ENCODE results near the gene METTL24.

Gene METTL24, protein sequence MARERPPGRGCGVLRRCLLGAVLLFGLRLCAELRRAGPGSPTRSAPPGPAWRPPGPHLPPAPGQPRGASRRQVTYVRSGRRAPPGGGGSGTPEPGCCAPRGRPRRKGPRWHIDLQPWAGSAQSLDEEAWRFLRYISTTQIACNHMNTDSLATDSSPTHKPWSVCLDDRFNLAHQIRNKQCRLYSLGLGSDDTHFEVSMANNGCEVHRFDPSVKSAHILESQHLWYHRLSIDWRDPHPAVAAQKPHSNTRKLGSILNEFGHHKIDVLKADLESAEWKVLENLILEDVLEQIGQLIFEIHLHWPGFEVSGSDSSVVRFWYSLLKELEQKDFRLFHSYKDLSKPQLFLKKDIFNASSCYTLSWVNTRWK

GRCh38 chr6:110357664-110358552, at the start of gene METTL24:
Gene METTL24 (minus strand): TSS chr6:110358349. CDS start chr6:110358272, 77 bp downstream.
- TF ChIP-seq SNAI2 (CRISPR knock-in tag; IDR thresholded peaks at IDR 0.05), result no peak
- no peak for TF ChIP-seq ZNF565 (CRISPR knock-in tag; conservative IDR thresholded peaks at IDR 0.05; ENCODE audit: low read depth)
- TF ChIP-seq, protein P1, sequence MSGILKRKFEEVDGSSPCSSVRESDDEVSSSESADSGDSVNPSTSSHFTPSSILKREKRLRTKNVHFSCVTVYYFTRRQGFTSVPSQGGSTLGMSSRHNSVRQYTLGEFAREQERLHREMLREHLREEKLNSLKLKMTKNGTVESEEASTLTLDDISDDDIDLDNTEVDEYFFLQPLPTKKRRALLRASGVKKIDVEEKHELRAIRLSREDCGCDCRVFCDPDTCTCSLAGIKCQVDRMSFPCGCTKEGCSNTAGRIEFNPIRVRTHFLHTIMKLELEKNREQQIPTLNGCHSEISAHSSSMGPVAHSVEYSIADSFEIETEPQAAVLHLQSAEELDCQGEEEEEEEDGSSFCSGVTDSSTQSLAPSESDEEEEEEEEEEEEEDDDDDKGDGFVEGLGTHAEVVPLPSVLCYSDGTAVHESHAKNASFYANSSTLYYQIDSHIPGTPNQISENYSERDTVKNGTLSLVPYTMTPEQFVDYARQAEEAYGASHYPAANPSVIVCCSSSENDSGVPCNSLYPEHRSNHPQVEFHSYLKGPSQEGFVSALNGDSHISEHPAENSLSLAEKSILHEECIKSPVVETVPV (CRISPR knock-in tag; IDR thresholded peaks at IDR 0.05), result no peak
- no peak for TF ChIP-seq ZFP30 (CRISPR knock-in tag; IDR thresholded peaks at IDR 0.05)
- TF ChIP-seq OSR1 (CRISPR knock-in tag; IDR thresholded peaks at IDR 0.05), result no peak
- TF ChIP-seq TSHZ2 (CRISPR knock-in tag; IDR thresholded peaks at IDR 0.05), result no peak
- ATAC-seq, result peak; percentile 77

GRCh38 chr6:110404607-110405006, 46.5 kb upstream of the METTL24 start:
- ATAC-seq, result no peak
- no peak for TF ChIP-seq GLIS3 (CRISPR knock-in tag; IDR thresholded peaks at IDR 0.05)
- no peak for TF ChIP-seq CSDC2 (CRISPR knock-in tag; IDR thresholded peaks at IDR 0.05)
- no peak for TF ChIP-seq ZNF8 (CRISPR knock-in tag; IDR thresholded peaks at IDR 0.05)
- no peak for TF ChIP-seq RARB (CRISPR knock-in tag; IDR thresholded peaks at IDR 0.05)
- TF ChIP-seq TSHZ2 (CRISPR knock-in tag; IDR thresholded peaks at IDR 0.05), result no peak
- TF ChIP-seq, protein P2, sequence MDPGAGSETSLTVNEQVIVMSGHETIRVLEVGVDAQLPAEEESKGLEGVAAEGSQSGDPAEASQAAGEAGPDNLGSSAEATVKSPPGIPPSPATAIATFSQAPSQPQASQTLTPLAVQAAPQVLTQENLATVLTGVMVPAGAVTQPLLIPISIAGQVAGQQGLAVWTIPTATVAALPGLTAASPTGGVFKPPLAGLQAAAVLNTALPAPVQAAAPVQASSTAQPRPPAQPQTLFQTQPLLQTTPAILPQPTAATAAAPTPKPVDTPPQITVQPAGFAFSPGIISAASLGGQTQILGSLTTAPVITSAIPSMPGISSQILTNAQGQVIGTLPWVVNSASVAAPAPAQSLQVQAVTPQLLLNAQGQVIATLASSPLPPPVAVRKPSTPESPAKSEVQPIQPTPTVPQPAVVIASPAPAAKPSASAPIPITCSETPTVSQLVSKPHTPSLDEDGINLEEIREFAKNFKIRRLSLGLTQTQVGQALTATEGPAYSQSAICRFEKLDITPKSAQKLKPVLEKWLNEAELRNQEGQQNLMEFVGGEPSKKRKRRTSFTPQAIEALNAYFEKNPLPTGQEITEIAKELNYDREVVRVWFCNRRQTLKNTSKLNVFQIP (CRISPR knock-in tag; IDR thresholded peaks at IDR 0.05; ENCODE audit: borderline replicate concordance, low read depth), result no peak
- TF ChIP-seq ARNTL (CRISPR knock-in tag; IDR thresholded peaks at IDR 0.05; ENCODE audit: borderline replicate concordance, low read depth), result no peak
- TF ChIP-seq ESRRG (CRISPR knock-in tag; IDR thresholded peaks at IDR 0.05), result no peak
- no peak for TF ChIP-seq TCF4 (CRISPR knock-in tag; IDR thresholded peaks at IDR 0.05; ENCODE audit: borderline replicate concordance)
- no peak for TF ChIP-seq ISL1 (CRISPR knock-in tag; IDR thresholded peaks at IDR 0.05)
- TF ChIP-seq PPARA (CRISPR knock-in tag; IDR thresholded peaks at IDR 0.05; ENCODE audit: borderline replicate concordance), result no peak
- no peak for TF ChIP-seq ZNF70 (CRISPR knock-in tag; IDR thresholded peaks at IDR 0.05)
- no peak for TF ChIP-seq OSR1 (CRISPR knock-in tag; IDR thresholded peaks at IDR 0.05)
- TF ChIP-seq, protein P3, sequence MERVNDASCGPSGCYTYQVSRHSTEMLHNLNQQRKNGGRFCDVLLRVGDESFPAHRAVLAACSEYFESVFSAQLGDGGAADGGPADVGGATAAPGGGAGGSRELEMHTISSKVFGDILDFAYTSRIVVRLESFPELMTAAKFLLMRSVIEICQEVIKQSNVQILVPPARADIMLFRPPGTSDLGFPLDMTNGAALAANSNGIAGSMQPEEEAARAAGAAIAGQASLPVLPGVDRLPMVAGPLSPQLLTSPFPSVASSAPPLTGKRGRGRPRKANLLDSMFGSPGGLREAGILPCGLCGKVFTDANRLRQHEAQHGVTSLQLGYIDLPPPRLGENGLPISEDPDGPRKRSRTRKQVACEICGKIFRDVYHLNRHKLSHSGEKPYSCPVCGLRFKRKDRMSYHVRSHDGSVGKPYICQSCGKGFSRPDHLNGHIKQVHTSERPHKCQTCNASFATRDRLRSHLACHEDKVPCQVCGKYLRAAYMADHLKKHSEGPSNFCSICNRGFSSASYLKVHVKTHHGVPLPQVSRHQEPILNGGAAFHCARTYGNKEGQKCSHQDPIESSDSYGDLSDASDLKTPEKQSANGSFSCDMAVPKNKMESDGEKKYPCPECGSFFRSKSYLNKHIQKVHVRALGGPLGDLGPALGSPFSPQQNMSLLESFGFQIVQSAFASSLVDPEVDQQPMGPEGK (CRISPR knock-in tag; IDR thresholded peaks at IDR 0.05; ENCODE audit: borderline replicate concordance), result no peak
- TF ChIP-seq BACH2 (CRISPR knock-in tag; IDR thresholded peaks at IDR 0.05; ENCODE audit: borderline replicate concordance), result no peak
- no peak for TF ChIP-seq SNAI2 (CRISPR knock-in tag; IDR thresholded peaks at IDR 0.05)
- TF ChIP-seq CREB5 (CRISPR knock-in tag; IDR thresholded peaks at IDR 0.05; ENCODE audit: low read depth), result no peak
- no peak for TF ChIP-seq TOX (CRISPR knock-in tag; IDR thresholded peaks at IDR 0.05; ENCODE audit: borderline replicate concordance)

Data from SK-N-SH treated with all-trans-retinoic acid at 6 μM for 48 hours (cell line).